Measurements from ENCODE around the gene DARS2. TPM values are rescaled to one million over a fixed set of nuclear protein-coding genes. Genes with fewer than 3 reads are reported as not detected.

The DARS2 gene
- total RNA-seq, 1 experiment from 2014 or later = 35.0 TPM

GRCh38 chr1:173856014-173856413 is 31.5 kb downstream of the DARS2 start:
- Mint-ChIP-seq H3K9me3 (no peaks in the 10 kb centered on the region), H3K27ac (peak overlapping the region in 1 of 3 experiments; percentile 30; a peak in 1 of 7 replicates), H3K36me3 (ENCODE audit: insufficient read depth in 1 of 3, low read depth in 3 of 3) (peaks cover 27 to 68% (median 61%) of the 10 kb centered on the region in 3 experiments), H3K4me1 (peaks cover 9 to 10% of the 10 kb centered on the region in 2 experiments), H3K27me3 (ENCODE audit: low read depth) (no peaks in the 10 kb centered on the region), H3K4me3 (no peak overlapping the region)
- H4K91ac ChIP-seq (ENCODE audit: insufficient read length, low read depth, low read length) = no peak overlapping the region
- no peak overlapping the region for H3K9ac ChIP-seq (ENCODE audit: extremely low read depth, insufficient read length, low read length)
- no peak overlapping the region for H3K23ac ChIP-seq (ENCODE audit: insufficient read length, low read depth, low read length)
- no peak overlapping the region for H2BK20ac ChIP-seq (ENCODE audit: low read depth, low read length, poor library complexity, severe bottlenecking)
- no peaks in the 10 kb centered on the region for H3K79me2 ChIP-seq (ENCODE audit: insufficient read depth, low read length)
- no peak overlapping the region for H3K27ac ChIP-seq (ENCODE audit: insufficient read length, low read depth, low read length)
- H3T11ph ChIP-seq (ENCODE audit: low read length) = no peak overlapping the region
- no peak overlapping the region for H2BK5ac ChIP-seq (ENCODE audit: insufficient read length, low read length)
- no peak overlapping the region for H2BK12ac ChIP-seq (ENCODE audit: insufficient read length, low read depth, low read length)
- no peaks in the 10 kb centered on the region for H3K79me1 ChIP-seq (ENCODE audit: insufficient read depth, low read depth, low read length, poor library complexity, severe bottlenecking)
- no peaks in the 10 kb centered on the region; the same call in 1 of the 2 replicates for H3K4me1 ChIP-seq (ENCODE audit: insufficient read depth, low read length)
- H4K8ac ChIP-seq (replicated peaks; ENCODE audit: insufficient read length, low read depth, low read length) = no peak overlapping the region
- DNase-seq = no peak
- no peaks in the 10 kb centered on the region for H3K9me3 ChIP-seq (ENCODE audit: control insufficient read depth, low read depth, low read length)
- WGBS (ENCODE audit: extremely low coverage, insufficient read length, low lambda C conversion rate) = no CpG with 5 or more reads among the region's 1 CpG
- TF ChIP-seq CTCF (conservative IDR thresholded peaks at IDR 0.05) = no peak
- H3K27me3 ChIP-seq (ENCODE audit: insufficient read depth, low read length) = no peaks in the 10 kb centered on the region
- H3K23me2 ChIP-seq (ENCODE audit: insufficient read length, low read depth, low read length, poor library complexity, severe bottlenecking) = no peaks in the 10 kb centered on the region
- H3K56ac ChIP-seq (ENCODE audit: insufficient read length, low read depth, low read length) = no peak overlapping the region
- no peak overlapping the region for H2AK5ac ChIP-seq (ENCODE audit: insufficient read length, low read length)
- no peak overlapping the region for H3K4ac ChIP-seq (ENCODE audit: low read depth, low read length)
- no peak overlapping the region for H3K14ac ChIP-seq (ENCODE audit: insufficient read depth, low read length)
- H2BK120ac ChIP-seq (ENCODE audit: low read depth, low read length, poor library complexity, severe bottlenecking) = no peak overlapping the region
- H4K20me1 ChIP-seq (ENCODE audit: control insufficient read depth, insufficient read depth, insufficient read length) = no peaks in the 10 kb centered on the region
- no peak overlapping the region for H2BK15ac ChIP-seq (ENCODE audit: low read depth, low read length)
- no peak overlapping the region for H3K18ac ChIP-seq (ENCODE audit: insufficient read length, low read depth, low read length)
- H3K4me2 ChIP-seq (ENCODE audit: insufficient read depth, insufficient read length, low read length) = no peak overlapping the region
- no peak overlapping the region for H2AFZ ChIP-seq (ENCODE audit: low read length)
- H4K5ac ChIP-seq (ENCODE audit: insufficient read length, low read depth, low read length) = no peak overlapping the region
